Measurements from ENCODE around the gene TAS2R1.

Gene TAS2R1, protein sequence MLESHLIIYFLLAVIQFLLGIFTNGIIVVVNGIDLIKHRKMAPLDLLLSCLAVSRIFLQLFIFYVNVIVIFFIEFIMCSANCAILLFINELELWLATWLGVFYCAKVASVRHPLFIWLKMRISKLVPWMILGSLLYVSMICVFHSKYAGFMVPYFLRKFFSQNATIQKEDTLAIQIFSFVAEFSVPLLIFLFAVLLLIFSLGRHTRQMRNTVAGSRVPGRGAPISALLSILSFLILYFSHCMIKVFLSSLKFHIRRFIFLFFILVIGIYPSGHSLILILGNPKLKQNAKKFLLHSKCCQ

DNA sequence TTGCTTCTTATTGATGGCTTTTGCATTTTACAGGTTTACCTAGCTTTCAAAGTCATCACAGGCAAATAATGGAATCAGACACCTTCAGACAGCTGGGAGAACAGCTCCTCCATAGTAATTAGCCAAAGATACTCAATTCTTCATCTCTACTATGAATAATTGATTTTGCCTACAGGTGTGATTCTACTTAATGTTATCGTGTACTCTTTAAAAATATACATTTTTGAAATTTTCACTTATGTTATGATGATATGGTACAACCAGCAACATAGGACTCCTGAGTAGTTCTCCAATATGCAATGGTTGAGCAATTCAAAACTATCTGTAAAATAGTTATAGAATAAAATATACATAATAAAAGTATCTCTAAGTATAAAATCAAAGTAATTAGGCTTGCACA, at the start of gene TAS2R1:
TAS2R1 (minus strand) TSS at position 101 of the 400 bp plus-strand sequence. CDS start 319 bp downstream, outside the sequence.
- DNase-seq (ENCODE audit: low spot score): no peak

DNA sequence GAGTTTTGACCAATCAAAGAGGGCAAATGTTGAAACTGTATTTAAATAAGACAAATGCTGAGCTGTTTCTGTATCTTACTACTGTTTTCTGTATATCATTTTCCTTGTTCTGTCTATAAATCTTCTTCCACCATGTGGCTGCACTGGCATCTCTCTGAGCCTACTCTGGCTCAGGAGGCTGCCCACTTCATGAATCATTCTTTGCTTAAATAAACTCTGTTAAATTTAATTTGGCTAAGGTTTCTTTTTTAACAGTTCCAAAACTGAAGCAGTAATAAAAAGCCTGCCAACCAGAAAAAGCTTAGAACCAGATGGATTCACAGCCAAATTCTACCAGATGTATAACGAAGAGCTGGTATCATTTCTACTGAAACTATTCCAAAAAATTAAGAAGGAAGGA, 40.2 kb upstream of the TAS2R1 start:
- no peak for DNase-seq (ENCODE audit: low spot score)

DNA sequence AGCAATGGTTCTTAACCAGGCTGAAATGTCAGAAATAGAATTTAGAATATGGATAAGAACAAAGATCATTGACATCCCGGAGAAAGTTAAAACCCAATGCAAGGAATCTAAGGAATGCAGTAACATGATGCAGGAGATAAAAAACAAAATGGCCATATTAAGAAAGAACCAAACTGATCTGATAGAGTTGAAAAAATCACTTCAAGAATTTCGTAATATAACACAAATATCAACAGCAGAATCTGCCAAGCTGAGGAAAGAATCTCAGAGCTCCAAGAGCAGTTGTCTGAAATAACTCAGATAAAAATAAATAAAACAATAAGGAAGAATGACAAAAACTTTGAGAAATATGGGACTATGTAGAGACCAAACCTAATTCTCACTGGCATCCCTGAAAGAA, 37.8 kb upstream of the TAS2R1 start:
- DNase-seq (ENCODE audit: low spot score): no peak

DNA sequence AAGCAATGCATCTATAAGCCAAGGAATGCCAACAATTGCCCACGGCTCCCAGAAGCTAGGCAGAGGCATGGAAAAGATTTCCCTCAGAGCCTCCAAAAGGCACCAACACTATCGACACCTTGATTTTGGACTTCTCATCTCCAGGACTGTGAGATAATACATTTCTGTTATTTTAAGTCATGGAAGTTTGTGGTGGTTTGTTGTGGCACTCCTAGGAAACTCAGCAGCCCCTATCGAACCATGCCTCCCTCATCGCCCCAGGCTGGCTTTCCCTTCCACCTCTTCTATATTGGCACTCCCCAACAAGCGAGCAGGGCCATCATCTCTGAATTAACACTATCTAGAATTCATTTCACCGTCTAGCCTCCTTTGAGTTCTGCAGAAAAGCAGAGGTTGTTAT, 33.7 kb upstream of the TAS2R1 start:
- no peak for DNase-seq (ENCODE audit: low spot score)

DNA sequence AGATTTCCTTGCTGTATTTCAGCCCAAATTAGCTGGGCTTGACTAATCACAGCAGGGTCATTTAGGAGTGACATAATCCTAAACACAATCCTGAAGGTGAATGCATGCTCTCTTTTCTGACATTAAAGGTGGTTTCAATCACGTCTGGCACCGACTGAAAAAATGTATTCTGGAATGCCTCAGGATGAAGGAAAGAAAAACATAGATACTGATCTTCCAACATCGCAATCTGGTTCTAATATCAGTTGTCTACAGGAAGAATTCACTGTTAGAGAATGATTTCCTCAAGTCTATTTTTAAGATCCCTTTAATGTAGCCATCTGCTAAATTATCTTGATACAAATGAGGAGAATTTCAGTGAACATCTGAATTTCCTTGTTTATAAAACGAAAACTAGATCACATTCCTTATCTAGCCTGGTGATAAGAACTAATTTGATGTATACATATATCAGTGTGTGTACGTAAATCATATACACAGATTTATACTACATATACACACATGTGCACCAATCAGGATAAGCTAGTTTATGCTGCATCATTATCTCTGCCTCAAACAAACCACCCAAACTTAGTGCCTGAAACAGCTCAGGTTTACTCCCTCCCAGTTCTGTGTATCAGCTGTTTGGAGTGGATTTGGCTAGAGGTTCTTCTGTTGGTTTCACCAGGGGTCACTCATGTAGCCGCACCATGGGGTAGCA, 31.3 kb upstream of the TAS2R1 start:
- no peak for DNase-seq (ENCODE audit: low spot score)

DNA sequence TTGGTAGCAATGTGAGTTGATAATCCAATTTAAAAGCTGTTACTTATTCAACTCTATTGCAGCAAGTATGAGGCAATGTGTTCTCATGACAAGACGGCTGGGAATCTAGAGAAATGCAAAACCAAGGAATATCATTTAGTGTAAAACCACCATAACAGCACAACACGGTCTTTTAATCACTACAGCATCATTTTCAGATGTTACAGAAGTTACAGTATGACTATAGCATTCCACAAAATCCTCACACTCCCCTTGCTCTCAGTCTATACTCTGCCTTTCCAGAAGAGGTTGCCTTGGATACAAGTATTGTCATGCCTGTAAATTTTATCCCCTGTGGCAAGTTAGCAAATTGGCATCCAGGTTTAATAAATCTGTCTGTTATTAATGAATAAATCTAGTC, 28.6 kb upstream of the TAS2R1 start:
- DNase-seq (ENCODE audit: low spot score): no peak

DNA sequence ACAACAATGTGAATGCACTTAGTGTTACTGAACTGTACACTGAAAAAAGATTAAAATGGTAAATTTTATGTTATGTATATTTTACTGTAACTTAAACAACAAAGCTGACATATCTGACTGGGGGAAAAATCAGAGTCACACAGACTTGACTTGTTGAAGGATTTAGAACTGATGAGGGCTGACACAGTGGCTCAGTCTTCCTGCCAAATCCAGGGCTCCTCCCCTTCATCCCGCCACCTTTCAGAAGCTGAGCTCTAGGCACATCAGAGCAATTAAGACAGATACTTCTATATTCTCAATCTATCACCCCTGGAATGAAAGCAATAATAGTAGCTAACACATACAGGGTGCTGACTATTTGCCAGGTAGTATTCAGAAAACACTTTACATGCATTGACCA, 27.7 kb upstream of the TAS2R1 start:
- no peak for DNase-seq (ENCODE audit: low spot score)

DNA sequence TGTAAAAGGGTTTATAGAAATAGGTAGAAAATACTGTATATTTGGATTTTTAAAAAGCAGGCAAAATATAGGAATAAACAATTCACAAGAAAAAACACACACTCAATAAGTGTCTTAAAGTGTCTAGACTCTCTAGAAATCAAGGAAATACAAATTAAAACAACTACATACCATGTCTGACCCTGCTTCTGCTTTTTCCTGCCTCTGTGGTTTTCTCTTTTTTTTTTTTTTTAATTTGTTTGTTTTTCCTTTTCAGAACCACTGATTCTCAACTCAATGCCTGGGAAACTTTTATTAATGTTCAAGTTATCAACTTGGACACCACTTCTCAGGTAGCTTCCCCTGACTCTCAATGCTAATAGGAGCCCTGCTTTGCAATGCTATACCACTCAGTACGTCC, 25.5 kb upstream of the TAS2R1 start:
- no peak for DNase-seq (ENCODE audit: low spot score)

DNA sequence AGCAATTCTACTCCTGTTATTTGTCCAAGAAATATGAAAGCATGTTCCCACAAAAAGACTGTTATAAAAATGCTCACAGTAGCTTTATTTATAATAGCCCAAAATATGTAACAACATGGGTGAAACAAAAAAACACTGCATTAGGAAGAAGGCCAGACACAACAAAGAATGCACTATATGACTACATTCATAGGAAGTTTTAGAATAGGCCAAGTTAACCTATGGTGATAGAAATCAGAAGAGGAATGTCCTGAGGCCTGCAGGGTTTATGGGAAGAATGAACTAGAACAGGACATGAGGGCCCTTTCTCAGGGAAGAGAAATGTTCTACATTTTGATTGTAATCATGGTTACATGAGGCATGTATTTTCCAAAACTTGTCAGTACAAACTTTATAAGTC, 24.7 kb upstream of the TAS2R1 start:
- DNase-seq (ENCODE audit: low spot score): no peak

DNA sequence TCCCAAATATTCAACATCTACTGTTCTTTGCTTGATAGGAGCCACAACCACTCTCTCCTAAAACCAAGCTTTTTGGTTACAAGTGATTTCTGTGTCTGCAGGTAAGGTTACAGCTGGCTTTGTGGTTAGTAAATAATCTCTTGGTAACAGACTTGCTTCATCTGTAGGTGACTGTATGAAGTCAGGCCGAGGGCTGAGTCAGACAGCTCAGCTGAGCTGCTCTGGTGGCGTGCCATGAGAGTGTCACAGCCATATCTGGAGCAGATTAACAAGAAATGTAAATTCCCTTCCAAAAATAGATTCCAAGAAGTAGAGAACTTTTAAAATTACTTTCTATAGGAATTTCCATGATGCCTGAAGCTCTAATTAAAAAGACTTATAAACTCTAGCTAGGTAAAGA, 23.7 kb upstream of the TAS2R1 start:
- no peak for DNase-seq (ENCODE audit: low spot score)

DNA sequence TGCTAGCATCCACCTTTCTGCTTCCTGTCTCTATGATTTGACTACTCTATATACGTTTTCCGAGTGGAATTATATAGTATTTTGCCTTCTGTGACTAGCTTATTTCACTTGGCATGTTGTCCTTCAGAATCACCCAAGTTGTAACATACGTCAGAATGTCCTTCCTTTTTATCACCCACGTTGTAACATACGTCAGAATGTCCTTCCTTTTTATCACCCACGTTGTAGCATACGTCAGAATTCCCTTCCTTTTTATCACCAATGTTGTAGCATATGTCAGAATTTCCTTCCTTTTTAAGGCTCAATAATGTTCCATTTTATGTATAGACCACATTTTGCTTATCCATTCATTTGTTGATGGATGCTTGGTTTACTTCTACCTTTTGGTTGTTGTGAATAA, 22.9 kb upstream of the TAS2R1 start:
- DNase-seq (ENCODE audit: low spot score): no peak

DNA sequence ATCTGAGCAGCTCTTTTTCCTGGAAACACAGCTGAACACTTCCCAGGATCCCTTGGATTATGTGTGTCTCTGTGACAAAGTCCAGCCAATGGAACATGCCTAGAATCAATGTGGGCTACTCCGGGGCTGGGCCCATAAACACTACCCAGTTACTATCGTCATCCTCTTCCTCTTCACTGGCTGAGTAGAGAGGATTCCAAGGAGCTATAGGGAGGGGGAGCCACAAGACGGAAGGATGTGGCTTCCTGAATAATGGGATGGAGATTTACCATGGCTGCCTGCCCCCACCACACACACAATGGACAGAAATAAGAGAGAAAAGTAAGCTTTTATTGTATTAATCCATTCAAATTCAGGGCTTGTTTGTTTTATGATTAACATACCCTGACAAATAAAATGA, 22.1 kb upstream of the TAS2R1 start:
- DNase-seq (ENCODE audit: low spot score): no peak

DNA sequence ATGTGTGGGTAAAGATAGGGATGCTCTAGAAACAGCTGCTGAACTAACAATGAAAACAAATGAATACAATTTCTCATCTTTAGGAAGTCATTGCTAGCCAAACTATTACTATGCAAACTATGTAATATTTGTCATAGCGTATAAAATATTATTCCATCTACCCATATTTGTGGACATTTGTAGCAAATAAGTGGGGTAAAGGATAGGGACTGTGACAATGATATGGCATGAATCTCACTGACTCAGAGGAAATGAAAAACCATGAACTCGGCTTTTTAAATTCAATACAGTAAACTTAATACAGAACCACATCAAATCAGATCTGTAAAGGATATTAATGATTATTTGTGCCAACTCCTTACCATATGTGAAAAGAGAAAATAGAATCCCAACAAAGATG, 16.7 kb upstream of the TAS2R1 start:
- DNase-seq (ENCODE audit: low spot score): no peak

DNA sequence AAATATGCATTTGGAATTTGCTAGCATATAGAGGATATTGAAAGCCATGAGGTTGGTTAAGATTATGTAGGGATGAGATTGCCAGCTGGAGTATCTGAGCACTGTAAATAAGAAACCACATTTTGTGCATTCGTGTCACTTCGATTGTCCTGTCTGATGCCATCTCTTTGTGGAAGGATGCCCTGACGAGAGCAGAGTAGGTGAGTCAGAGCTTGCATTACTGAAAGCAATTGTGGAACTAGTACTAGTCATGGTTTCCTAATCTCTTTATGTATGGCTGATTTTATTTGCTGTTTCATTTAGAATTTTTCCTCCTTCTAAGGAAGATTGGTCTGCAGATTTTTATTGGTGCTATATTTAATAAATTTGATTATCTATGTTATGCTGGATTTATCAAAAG, 14.5 kb upstream of the TAS2R1 start:
- DNase-seq (ENCODE audit: low spot score): no peak

DNA sequence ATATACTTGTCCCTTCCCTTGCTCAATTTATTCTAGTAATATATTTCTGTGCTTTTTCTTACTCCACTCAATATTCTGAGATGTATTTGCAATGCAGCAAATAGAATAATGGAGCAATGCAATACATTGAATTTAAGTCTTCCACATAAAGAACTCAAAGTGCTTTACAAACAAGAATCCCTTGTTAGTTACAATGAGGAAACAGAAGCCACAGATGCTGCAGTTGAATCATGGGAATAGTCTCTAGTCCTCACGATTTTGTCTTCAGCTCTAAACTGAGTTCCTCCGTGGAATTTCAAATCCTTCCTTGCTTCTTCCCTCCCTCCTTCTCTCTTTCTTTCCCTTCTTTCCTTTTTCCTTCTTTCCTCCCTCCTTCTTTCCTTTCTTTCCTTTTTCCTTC, 12.5 kb upstream of the TAS2R1 start:
- no peak for DNase-seq (ENCODE audit: low spot score)

DNA sequence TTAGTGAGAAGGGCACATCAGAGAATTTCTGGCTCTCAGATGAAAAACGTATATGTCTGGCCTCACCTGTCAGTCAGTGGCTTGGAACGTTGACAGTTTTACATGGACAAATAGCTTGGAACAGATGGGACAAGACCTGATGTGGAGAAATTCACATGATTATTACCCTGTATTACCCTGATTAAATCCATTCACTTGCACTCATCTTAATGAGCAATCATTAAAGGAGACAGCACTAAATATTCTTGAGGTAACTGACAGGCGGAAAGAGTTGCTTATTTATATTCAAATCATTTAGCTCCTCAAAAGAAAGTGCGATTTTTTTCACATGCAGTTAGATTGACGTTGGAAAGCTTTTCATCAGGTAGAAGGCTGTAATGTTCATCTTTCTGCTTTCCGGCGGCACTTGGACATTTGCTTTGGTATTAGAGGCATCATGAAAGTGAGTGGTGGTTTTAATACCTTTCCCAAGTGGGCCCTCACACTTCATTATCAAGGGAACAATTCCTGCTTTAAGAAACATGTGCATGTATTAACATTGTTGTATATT, 11.7 kb upstream of the TAS2R1 start:
- no peak for DNase-seq (ENCODE audit: low spot score)

DNA sequence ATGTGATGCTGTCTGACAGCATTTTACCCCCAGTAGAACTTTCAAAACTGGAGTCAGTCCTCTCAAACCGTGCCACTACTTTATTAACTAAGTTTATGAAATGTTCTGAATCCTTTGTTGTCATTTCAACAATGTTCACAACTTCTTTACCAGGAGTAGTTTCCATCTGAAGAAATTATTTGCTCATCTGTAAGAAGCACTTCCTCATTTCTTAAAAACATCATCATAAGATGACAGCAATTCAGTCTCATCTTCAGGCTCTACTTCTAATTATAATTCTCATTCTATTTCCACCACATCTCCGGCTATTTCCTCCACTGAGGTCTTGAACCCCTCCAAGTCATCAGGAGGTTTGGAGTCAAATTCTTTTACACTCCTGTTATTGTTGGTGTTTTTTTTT, 2.3 kb upstream of the TAS2R1 start:
- no peak for DNase-seq (ENCODE audit: low spot score)

DNA sequence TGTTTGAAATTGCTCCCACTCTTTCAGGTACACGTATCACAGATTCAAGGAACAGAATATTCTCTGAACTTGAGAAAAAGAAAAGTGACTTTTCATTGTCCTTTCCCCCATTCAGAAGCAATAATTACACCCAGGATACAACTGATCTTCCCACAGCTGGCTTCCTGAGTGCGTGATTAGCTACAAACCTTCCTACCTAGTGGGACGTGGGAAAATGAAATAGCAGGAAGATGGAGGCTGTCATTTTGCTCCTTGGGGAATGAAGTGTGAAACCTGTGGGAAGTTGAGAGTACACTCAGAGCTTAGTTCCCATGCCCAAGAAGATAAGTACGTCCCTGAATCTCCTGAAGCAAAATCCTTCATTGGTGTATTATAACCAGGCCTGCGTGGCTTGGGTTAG, 2.6 kb downstream of the TAS2R1 start:
- no peak for DNase-seq (ENCODE audit: low spot score)

DNA sequence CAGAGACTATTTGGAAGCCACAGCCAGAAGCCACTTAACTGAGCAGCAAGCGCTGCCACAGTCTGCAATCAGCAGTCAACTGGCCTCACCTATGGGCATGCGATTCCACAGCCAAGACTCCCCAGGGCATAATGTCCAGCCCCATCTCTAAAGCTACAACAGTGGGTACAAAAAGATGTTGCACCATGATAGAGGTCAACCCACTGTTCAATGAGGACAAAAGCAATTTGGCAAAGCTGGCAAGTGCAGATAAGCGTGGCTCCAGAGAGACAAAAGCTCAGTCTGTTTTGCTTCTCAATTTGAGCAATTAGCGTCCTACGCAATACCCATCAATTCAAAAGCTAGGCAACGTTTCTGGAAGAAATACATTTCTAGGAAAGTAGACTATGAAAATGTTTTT, 3.2 kb downstream of the TAS2R1 start:
- no peak for DNase-seq (ENCODE audit: low spot score)

DNA sequence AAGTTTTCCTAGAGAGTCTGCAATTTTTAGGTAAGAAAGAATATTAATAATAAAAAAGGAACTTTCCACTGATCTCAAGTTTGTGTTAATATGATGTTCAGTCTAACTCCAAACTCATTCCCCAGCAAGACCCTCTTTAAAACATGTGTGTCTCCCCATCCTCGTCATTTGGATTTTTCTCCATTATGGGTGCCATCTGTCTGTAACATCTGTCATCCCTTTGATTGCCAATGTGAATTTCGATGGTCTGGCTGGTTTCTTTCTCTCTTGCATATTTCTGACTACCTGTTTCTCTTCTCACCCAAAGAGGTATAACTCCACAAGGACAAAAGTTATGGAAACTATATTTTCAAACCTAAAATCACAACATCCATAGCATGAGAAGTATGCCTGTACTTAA, 4.4 kb downstream of the TAS2R1 start:
- no peak for DNase-seq (ENCODE audit: low spot score)

DNA sequence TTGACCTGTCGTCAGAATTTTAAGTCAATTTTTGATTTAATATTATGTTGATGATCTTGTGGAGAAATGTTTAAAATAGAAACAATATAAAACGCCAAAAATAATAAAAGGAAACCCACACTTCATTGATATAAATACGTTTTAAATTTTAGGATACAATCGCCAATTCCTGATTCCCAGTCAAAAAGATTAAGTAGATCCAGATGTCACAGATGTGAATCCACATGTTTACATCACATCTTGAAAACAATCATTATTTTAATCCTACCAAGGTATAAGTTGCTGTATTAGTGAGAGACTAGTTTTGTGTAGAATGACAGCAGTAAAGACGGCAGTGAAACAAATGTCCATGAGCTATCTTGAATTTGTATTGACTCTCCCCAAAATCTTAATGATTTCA, 4.9 kb downstream of the TAS2R1 start:
- no peak for DNase-seq (ENCODE audit: low spot score)

DNA sequence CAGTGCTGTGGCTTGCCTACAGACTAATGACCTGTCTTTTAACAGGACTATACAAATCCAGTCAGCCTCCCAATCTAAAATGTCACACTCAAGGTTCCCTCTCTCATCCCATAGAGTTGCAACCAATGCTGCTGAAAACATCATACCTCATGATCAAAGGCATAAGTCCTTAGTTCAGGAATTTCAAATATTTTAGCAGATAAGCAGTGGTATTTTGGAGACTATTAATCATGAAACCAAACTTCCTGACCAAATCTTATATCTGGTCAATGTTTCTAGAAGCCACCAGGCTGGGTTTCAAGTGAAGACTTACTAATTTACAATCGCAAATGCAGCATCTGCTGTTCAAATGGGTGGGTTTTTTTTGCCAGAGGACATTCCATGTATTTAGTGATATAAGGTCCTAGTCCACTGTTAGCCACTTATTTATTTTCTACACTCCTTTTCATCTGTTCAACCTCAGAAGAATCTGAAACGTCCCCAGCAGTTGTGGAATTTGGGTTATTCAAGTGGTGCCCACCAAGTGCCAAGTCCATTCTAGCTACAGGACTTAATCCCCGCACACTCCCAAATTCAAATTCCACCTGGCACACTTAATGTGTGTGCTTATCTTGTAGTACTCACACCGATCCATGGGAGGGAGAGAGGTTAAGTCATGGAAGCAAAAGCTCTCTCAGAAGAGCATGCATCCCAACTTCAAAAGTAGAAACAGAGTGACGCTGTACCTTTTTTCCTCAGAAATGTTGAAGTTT, 5.8 kb downstream of the TAS2R1 start:
- DNase-seq (ENCODE audit: low spot score): no peak

DNA sequence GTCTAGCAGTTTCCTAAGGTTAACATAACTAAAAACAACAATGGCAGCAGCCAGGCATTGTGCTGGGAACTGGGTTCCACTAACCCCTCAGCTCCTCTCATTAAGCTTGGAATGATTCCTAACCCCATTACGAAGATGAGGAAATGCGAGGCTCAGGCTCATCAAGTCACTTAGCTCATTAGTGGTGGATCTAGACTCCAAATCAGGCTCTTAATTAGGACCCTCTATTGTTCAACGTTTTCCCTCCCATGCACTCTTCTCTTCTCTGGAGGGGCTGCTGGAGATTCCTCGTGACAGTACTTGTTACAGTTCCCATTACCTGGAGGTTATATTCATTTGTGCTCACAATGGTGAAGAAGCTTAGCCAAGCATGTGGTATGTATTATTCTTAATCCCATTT, 6.5 kb downstream of the TAS2R1 start:
- DNase-seq (ENCODE audit: low spot score): no peak
